Measurements from ENCODE around the gene RNF157. TPM values are rescaled to one million over a fixed set of nuclear protein-coding genes. Genes with fewer than 3 reads are reported as not detected.

Gene RNF157
- 50.4 and 54.0 TPM in 2 replicates for total RNA-seq
- long read RNA-seq, partial matches to known transcripts, result 2 of 6 reads
- long read RNA-seq, other reads (novel, unspliced or antisense), result 4 of 6 reads

GRCh38 chr17:76240461-76241203 is at the start of gene RNF157:
Gene RNF157, minus strand, starts transcription at chr17:76240493. Its CDS starts 253 bp downstream, at chr17:76240240.
- H3K9me3 Mint-ChIP-seq, result no peaks in the 10 kb centered on the region
- H3K27ac Mint-ChIP-seq (ENCODE audit: unreplicated experiment), result peak within 1 kb of the TSS; percentile 93
- no peaks in the 10 kb centered on the region for H3K27me3 Mint-ChIP-seq (ENCODE audit: low read depth)
- no peaks in the 10 kb centered on the region for H3K36me3 Mint-ChIP-seq (ENCODE audit: low read depth)
- H3K4me3 Mint-ChIP-seq, result peak within 1 kb of the TSS; percentile 87
- peak; percentile 66 for DNase-seq (ENCODE audit: low read depth, low spot score)
- peaks cover 28% of the 10 kb centered on the region for H3K4me1 Mint-ChIP-seq
- no peak for TF ChIP-seq CTCF (conservative IDR thresholded peaks at IDR 0.05)

GRCh38 chr17:76281573-76282371 is 41.5 kb upstream of the RNF157 start:
- DNase-seq (ENCODE audit: low read depth, low spot score), result no peak
- Mint-ChIP-seq H3K4me1 (peaks cover 5% of the 10 kb centered on the region), H3K36me3 (ENCODE audit: low read depth) (no peaks in the 10 kb centered on the region), H3K27me3 (ENCODE audit: low read depth) (no peaks in the 10 kb centered on the region), H3K4me3 (no peak overlapping the region), H3K27ac (ENCODE audit: unreplicated experiment) (no peak overlapping the region), H3K9me3 (no peaks in the 10 kb centered on the region)
- no peak for TF ChIP-seq CTCF (conservative IDR thresholded peaks at IDR 0.05)

GRCh38 chr17:76280650-76281049 is 40.4 kb upstream of the RNF157 start:
- H3K36me3 Mint-ChIP-seq (ENCODE audit: low read depth), result no peaks in the 10 kb centered on the region
- H3K27ac Mint-ChIP-seq (ENCODE audit: unreplicated experiment), result no peak overlapping the region
- peaks cover 5% of the 10 kb centered on the region for H3K4me1 Mint-ChIP-seq
- no peak for TF ChIP-seq CTCF (conservative IDR thresholded peaks at IDR 0.05)
- DNase-seq (ENCODE audit: low read depth, low spot score), result no peak
- no peaks in the 10 kb centered on the region for H3K9me3 Mint-ChIP-seq
- no peak overlapping the region for H3K4me3 Mint-ChIP-seq
- H3K27me3 Mint-ChIP-seq (ENCODE audit: low read depth), result no peaks in the 10 kb centered on the region

GRCh38 chr17:76279742-76280287 is 39.5 kb upstream of the RNF157 start:
- Mint-ChIP-seq H3K4me3 (peak overlapping the region; percentile 40), H3K4me1 (peaks cover 6% of the 10 kb centered on the region), H3K36me3 (ENCODE audit: low read depth) (no peaks in the 10 kb centered on the region), H3K27ac (ENCODE audit: unreplicated experiment) (no peak overlapping the region), H3K9me3 (no peaks in the 10 kb centered on the region), H3K27me3 (ENCODE audit: low read depth) (no peaks in the 10 kb centered on the region)
- no peak for DNase-seq (ENCODE audit: low read depth, low spot score)
- peak; percentile 13 for TF ChIP-seq CTCF (conservative IDR thresholded peaks at IDR 0.05)

- H3K4me1 Mint-ChIP-seq, result peaks cover 7% of the 10 kb centered on the region
- peak; percentile 98 for TF ChIP-seq CTCF (conservative IDR thresholded peaks at IDR 0.05)
- no peaks in the 10 kb centered on the region for H3K27me3 Mint-ChIP-seq (ENCODE audit: low read depth)
- DNase-seq (ENCODE audit: low read depth, low spot score), result peak; percentile 88
- no peak overlapping the region for H3K27ac Mint-ChIP-seq (ENCODE audit: unreplicated experiment)
- no peaks in the 10 kb centered on the region for H3K9me3 Mint-ChIP-seq
- no peaks in the 10 kb centered on the region for H3K36me3 Mint-ChIP-seq (ENCODE audit: low read depth)
- peak overlapping the region; percentile 40 for H3K4me3 Mint-ChIP-seq
These were observed 38.9 kb upstream of the RNF157 start for GRCh38 chr17:76278952-76279741.
